Subcutaneous abdominal adipose tissue (tissue), 5 donors: ENCODE measurements around the gene PPBP.

Experiments
- H3K27ac ChIP-seq: one replicate; pipeline ENCODE4 v1.7.0; 2013; ENCODE audit warnings: low read depth, mild to moderate bottlenecking, inconsistent platforms, low read length, moderate library complexity
- H3K27me3 ChIP-seq, 5 donors: one replicate each; pipeline ENCODE4 v1.7.0; 2013; ENCODE audit warnings: low read length in 5 of 5, inconsistent platforms in 1 of 5; ENCODE audit not compliant: control insufficient read depth in 5 of 5, insufficient read depth in 4 of 5
- H3K36me3 ChIP-seq, 5 donors: one replicate each; pipeline ENCODE4 v1.7.0; 2013; ENCODE audit warnings: low read length in 5 of 5; ENCODE audit not compliant: control insufficient read depth in 5 of 5, insufficient read depth in 5 of 5
- H3K4me1 ChIP-seq, 5 donors: one replicate each; pipeline ENCODE4 v1.7.0; 2013; ENCODE audit warnings: low read length in 5 of 5, mild to moderate bottlenecking in 3 of 5, moderate library complexity in 1 of 5; ENCODE audit not compliant: control insufficient read depth in 5 of 5, insufficient read depth in 5 of 5
- H3K4me3 ChIP-seq, 5 donors: one replicate each; pipeline ENCODE4 v1.7.0; 2013; ENCODE audit warnings: low read length in 5 of 5, low read depth in 1 of 5
- H3K9ac ChIP-seq, 5 donors: one replicate each; pipeline ENCODE4 v1.7.0; 2013; ENCODE audit warnings: low read length in 5 of 5, mild to moderate bottlenecking in 4 of 5, moderate library complexity in 3 of 5
- H3K9me3 ChIP-seq, 5 donors: one replicate each; pipeline ENCODE4 v1.7.0; 2013; ENCODE audit warnings: low read length in 5 of 5; ENCODE audit not compliant: control insufficient read depth in 5 of 5
- donor health status: healthy.
- donor health status: healthy.
- donor health status: healthy.
- donor health status: healthy.
- donor health status: healthy.

Gene PPBP

GRCh38 chr4:74018116-74018515 is 30.1 kb upstream of the PPBP start:
- Histone ChIP-seq H3K36me3 (no peaks in the 10 kb centered on the region), H3K9me3 (no peaks in the 10 kb centered on the region), H3K4me1 (peaks cover 0 to 5% (median 0%) of the 10 kb centered on the region in 5 donors), H3K27ac (no peak overlapping the region), H3K4me3 (no peak overlapping the region), H3K27me3 (no peaks in the 10 kb centered on the region), H3K9ac (no peak overlapping the region)

- Histone ChIP-seq H3K4me1 (no peaks in the 10 kb centered on the region), H3K27ac (no peak overlapping the region), H3K9ac (no peak overlapping the region), H3K9me3 (no peaks in the 10 kb centered on the region), H3K36me3 (no peaks in the 10 kb centered on the region), H3K27me3 (no peaks in the 10 kb centered on the region), H3K4me3 (no peak overlapping the region)
These were observed 28.1 kb upstream of the PPBP start for GRCh38 chr4:74016068-74016467.

GRCh38 chr4:74015126-74015780 is 27.3 kb upstream of the PPBP start:
- no peaks in the 10 kb centered on the region for H3K9me3 ChIP-seq
- H3K27ac ChIP-seq: no peak overlapping the region
- no peaks in the 10 kb centered on the region for H3K4me1 ChIP-seq
- H3K27me3 ChIP-seq: no peaks in the 10 kb centered on the region
- no peaks in the 10 kb centered on the region for H3K36me3 ChIP-seq
- no peak overlapping the region for H3K4me3 ChIP-seq
- H3K9ac ChIP-seq: no peak overlapping the region

- H3K9me3 ChIP-seq: no peaks in the 10 kb centered on the region
- no peak overlapping the region for H3K4me3 ChIP-seq
- H3K9ac ChIP-seq: no peak overlapping the region
- H3K27ac ChIP-seq: no peak overlapping the region
- H3K27me3 ChIP-seq: no peaks in the 10 kb centered on the region
- H3K4me1 ChIP-seq: no peaks in the 10 kb centered on the region
- no peaks in the 10 kb centered on the region for H3K36me3 ChIP-seq
These were observed 26.3 kb upstream of the PPBP start for GRCh38 chr4:74014332-74014731.

DNA sequence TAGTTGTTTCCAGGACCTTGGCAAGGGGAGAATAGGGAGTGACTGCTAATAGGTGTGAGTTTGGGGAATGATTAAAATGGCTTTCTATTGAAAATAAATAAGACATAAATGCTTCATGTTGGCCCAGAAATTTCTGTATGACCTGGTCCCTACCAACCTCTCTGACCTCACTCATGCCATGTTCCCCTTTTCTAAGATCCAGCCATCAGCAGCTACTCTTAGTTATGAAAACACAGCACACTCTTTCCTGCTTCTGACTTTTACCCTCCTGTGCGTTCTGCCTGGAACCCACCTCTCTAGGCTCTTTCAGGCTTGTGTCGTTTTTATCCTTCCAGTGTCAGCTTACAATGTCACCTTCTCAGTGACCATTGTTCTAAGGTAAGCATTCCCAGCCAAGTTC is 25.3 kb upstream of the PPBP start:
- Histone ChIP-seq H3K27me3 (no peaks in the 10 kb centered on the region), H3K36me3 (no peaks in the 10 kb centered on the region), H3K27ac (no peak overlapping the region), H3K4me1 (no peaks in the 10 kb centered on the region), H3K9me3 (no peaks in the 10 kb centered on the region), H3K4me3 (no peak overlapping the region), H3K9ac (no peak overlapping the region)

- no peak overlapping the region for H3K4me3 ChIP-seq
- no peak overlapping the region for H3K9ac ChIP-seq
- no peaks in the 10 kb centered on the region for H3K9me3 ChIP-seq
- no peaks in the 10 kb centered on the region for H3K36me3 ChIP-seq
- H3K27ac ChIP-seq: no peak overlapping the region
- no peaks in the 10 kb centered on the region for H3K4me1 ChIP-seq
- H3K27me3 ChIP-seq: no peaks in the 10 kb centered on the region
These were observed 24.1 kb upstream of the PPBP start for GRCh38 chr4:74012130-74012529.

DNA sequence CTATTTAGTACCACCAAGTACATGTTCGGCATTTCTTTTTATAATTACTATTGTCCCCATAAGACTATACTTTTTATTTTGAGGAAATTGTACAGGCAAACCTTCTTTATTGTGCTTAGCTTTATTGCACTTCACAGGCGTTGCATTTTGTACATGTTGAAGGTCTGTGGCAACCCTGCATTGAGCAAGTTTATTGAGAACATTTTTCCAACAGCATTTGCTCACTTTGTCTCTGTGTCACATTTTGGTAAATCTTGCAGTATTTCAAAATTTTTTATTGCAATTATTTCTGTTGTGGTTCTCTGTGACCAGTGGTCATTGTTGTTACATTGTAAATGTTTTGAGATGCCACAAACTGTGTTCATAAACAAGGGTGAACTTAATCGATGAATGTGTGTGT is 21.3 kb upstream of the PPBP start:
- H3K9me3 ChIP-seq: no peaks in the 10 kb centered on the region
- no peak overlapping the region for H3K4me3 ChIP-seq
- no peaks in the 10 kb centered on the region for H3K27me3 ChIP-seq
- peaks cover 0 to 6% (median 0%) of the 10 kb centered on the region in 5 donors for H3K4me1 ChIP-seq
- H3K27ac ChIP-seq: no peak overlapping the region
- H3K36me3 ChIP-seq: no peaks in the 10 kb centered on the region
- H3K9ac ChIP-seq: no peak overlapping the region

DNA sequence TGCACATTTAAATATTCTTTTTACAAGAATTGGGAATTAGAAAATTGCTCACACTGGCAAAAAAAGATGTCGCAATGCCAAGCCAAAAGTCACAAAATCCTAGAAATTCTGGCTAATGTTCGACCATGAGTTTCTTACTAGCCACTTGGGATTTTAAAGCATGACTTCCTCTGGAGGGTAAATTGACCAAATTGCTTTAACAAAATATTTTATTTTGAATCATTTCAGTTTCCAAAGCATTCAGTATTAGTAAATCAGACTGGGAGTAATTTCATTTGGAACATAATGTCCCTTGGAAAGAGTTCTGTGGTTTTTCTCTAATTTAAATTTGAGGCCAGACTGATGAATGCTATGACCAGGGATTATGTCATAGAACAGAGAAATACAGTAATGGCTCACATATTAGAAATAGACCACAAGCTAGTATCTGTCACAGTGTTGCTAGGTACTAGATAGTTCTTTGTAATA is 18.1 kb upstream of the PPBP start:
- Histone ChIP-seq H3K9ac (no peak overlapping the region), H3K9me3 (no peaks in the 10 kb centered on the region), H3K4me3 (no peak overlapping the region), H3K27ac (no peak overlapping the region), H3K4me1 (peaks cover 0 to 6% (median 0%) of the 10 kb centered on the region in 5 donors), H3K27me3 (no peaks in the 10 kb centered on the region), H3K36me3 (no peaks in the 10 kb centered on the region)

- no peak overlapping the region for H3K27ac ChIP-seq
- no peak overlapping the region for H3K9ac ChIP-seq
- H3K4me1 ChIP-seq: peaks cover 0 to 6% (median 0%) of the 10 kb centered on the region in 5 donors
- no peak overlapping the region for H3K4me3 ChIP-seq
- H3K36me3 ChIP-seq: no peaks in the 10 kb centered on the region
- H3K9me3 ChIP-seq: no peaks in the 10 kb centered on the region
- no peaks in the 10 kb centered on the region for H3K27me3 ChIP-seq
These were observed 17.5 kb upstream of the PPBP start for GRCh38 chr4:74005528-74005927.

DNA sequence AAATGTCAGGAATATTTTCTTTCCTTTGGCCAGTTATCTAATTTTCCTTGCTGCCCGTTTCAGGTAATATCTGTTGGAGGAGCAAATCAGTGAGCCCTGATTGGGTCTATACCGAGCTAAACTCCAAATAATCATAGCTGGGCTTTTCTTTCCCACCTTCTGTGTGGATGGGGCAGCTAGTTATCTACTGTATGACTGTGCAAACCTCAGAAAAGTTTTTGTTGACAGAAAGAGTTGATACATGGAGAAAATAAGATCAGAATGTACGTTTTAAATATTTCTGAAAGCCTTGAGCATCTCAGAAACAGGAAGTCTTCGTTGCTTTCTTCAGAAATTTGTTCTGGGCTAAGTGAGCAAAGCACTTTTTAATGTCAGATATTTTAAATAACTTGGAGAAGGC is 16.7 kb upstream of the PPBP start:
- peaks cover 0 to 6% (median 0%) of the 10 kb centered on the region in 5 donors for H3K4me1 ChIP-seq
- no peaks in the 10 kb centered on the region for H3K9me3 ChIP-seq
- H3K27ac ChIP-seq: no peak overlapping the region
- H3K36me3 ChIP-seq: no peaks in the 10 kb centered on the region
- no peaks in the 10 kb centered on the region for H3K27me3 ChIP-seq
- no peak overlapping the region for H3K4me3 ChIP-seq
- no peak overlapping the region for H3K9ac ChIP-seq
